PC-3 (cell line): ENCODE data around the gene ABHD1. TPM values are rescaled to one million over a fixed set of nuclear protein-coding genes. Genes with fewer than 3 reads are reported as not detected.

Source experiments
- ATAC-seq: fragments of 200-7000 bp; cut with Tn5 transposase; 2 replicates; pipeline ENCODE4 v1.9.1; 2020; ENCODE audit warnings: mild to moderate bottlenecking, moderate library complexity
- BruUV-seq: library from RNA; stranded (reverse); fragments of 400-500 nt; replicated peaks from 2 replicates; lab custom pipeline; 2021; lab: Mats Ljungman, UMichigan
- CTCF ChIA-PET: fragments of 300-600 bp; sonication (Branson Sonifier 250); formaldehyde crosslinking; loops from one replicate; lab custom pipeline; 2022; ENCODE audit warnings: antibody characterized with exemption; lab: Charles Lee
- POLR2A ChIA-PET: fragments of 300-600 bp; sonication (Branson Sonifier 250); formaldehyde crosslinking; loops from one replicate; lab custom pipeline; 2022; ENCODE audit warnings: antibody characterized with exemption; ENCODE audit not compliant: unreplicated experiment; lab: Charles Lee
- DNase-seq: peaks from one replicate; pipeline ENCODE4 v3.0.0-alpha.2; 2015
- H2AFZ ChIP-seq: fragments of 300-600 bp; sonication (generic); 2 replicates; pipeline ENCODE4 v1.6.0; 2016; ENCODE audit warnings: antibody characterized with exemption, low read length
- H3F3A ChIP-seq: fragments of 300-600 bp; sonication (generic); one replicate; pipeline ENCODE4 v1.6.0; 2017; ENCODE audit warnings: antibody characterized with exemption, low read length, control low read depth, mild to moderate bottlenecking; ENCODE audit not compliant: unreplicated experiment
- H3K27ac ChIP-seq: fragments of 300-600 bp; sonication (generic); 2 replicates; pipeline ENCODE4 v1.5.1; 2016; ENCODE audit warnings: mild to moderate bottlenecking, low read length
- H3K27me3 ChIP-seq: fragments of 300-600 bp; sonication (generic); 2 replicates; pipeline ENCODE4 v1.6.1; 2016; ENCODE audit warnings: low read length, mixed read lengths
- H3K36me3 ChIP-seq: fragments of 300-600 bp; sonication (generic); 2 replicates; pipeline ENCODE4 v1.6.1; 2016; ENCODE audit warnings: low read depth, mixed run types, low read length, mixed read lengths
- H3K4me1 ChIP-seq: fragments of 300-600 bp; sonication (generic); 2 replicates; pipeline ENCODE4 v1.5.1; 2016; ENCODE audit warnings: low read length; ENCODE audit not compliant: insufficient read depth
- H3K4me2 ChIP-seq: fragments of 300-600 bp; sonication (generic); 2 replicates; pipeline ENCODE4 v1.6.0; 2016; ENCODE audit warnings: low read length
- H3K4me3 ChIP-seq: fragments of 300-600 bp; sonication (generic); 2 replicates; pipeline ENCODE4 v1.5.1; 2016; ENCODE audit warnings: mild to moderate bottlenecking, low read length, mixed read lengths
- H3K79me2 ChIP-seq: fragments of 300-600 bp; sonication (generic); 2 replicates; pipeline ENCODE4 v1.6.1; 2017; ENCODE audit warnings: low read length, mixed read lengths
- H3K9ac ChIP-seq: fragments of 300-600 bp; sonication (generic); 2 replicates; pipeline ENCODE4 v1.6.0; 2016; ENCODE audit warnings: mild to moderate bottlenecking, low read length
- H3K9me2 ChIP-seq: fragments of 300-600 bp; sonication (generic); replicated peaks from 2 replicates; pipeline ENCODE4 v1.6.1; 2016; ENCODE audit warnings: mixed run types, low read length, mixed read lengths
- H3K9me3 ChIP-seq: fragments of 300-600 bp; sonication (generic); 2 replicates; pipeline ENCODE4 v1.6.1; 2016; ENCODE audit warnings: low read length, mixed read lengths
- H4K20me1 ChIP-seq: fragments of 300-600 bp; sonication (generic); 2 replicates; pipeline ENCODE4 v1.6.1; 2016; ENCODE audit warnings: low read length, mixed read lengths
- CTCF ChIP-seq: fragments of 300-600 bp; sonication (generic); conservative IDR thresholded peaks from 2 replicates; pipeline ENCODE4 v1.5.1; 2017; ENCODE audit warnings: antibody characterized with exemption, low read depth, mild to moderate bottlenecking, low read length
- EZH2 ChIP-seq: fragments of 300-600 bp; sonication (generic); IDR thresholded peaks from one replicate; pipeline ENCODE4 v1.6.1; 2017; ENCODE audit warnings: antibody characterized with exemption, mild to moderate bottlenecking, low read length; ENCODE audit not compliant: unreplicated experiment
- EZH2phosphoT487 ChIP-seq: fragments of 300-600 bp; sonication (generic); IDR thresholded peaks from 2 replicates; pipeline ENCODE4 v1.6.1; 2018; ENCODE audit warnings: mild to moderate bottlenecking, antibody characterized with exemption, low read length, borderline replicate concordance
- intact Hi-C: fragments of 100-400 bp; cut with micrococcal nuclease; formaldehyde crosslinking; loops from 2 replicates; pipeline ENCODE4 v1.9.0; 2023
- total RNA-seq: library from RNA; depleted of rRNA; stranded (reverse); fragments of >200 nt; gene quantifications from 2 replicates; pipeline ENCODE4 v1.2.3, GENCODE V29; 2014

ABHD1 gene
- total RNA-seq, 1 experiment from 2014 or later, result 0.36 TPM

- Histone ChIP-seq H3K4me3 (no peak overlapping the region), H3K4me2 (no peak overlapping the region), H3K4me1 (no peaks in the 10 kb centered on the region), H3K36me3 (no peaks in the 10 kb centered on the region), H3K9me3 (no peaks in the 10 kb centered on the region), H2AFZ (no peak overlapping the region), H4K20me1 (no peaks in the 10 kb centered on the region), H3K9ac (no peak overlapping the region), H3F3A (no peaks in the 10 kb centered on the region), H3K27ac (no peak overlapping the region), H3K27me3 (no peaks in the 10 kb centered on the region), H3K9me2 (no peaks in the 10 kb centered on the region), H3K79me2 (no peaks in the 10 kb centered on the region)
- DNase-seq, result no peak
- ATAC-seq, result peak; percentile 75
- intact Hi-C loops, result no loop called here
- TF ChIP-seq CTCF (no peak), EZH2phosphoT487 (no peak), EZH2 (no peak)
- POLR2A ChIA-PET, result no interaction called here
- CTCF ChIA-PET, result no interaction called here
- no TSS peak for BruUV-seq
These were observed 30.8 kb upstream of the ABHD1 start for GRCh38 chr2:27092696-27093429.

- BruUV-seq, result no TSS peak
- no peak for DNase-seq
- Histone ChIP-seq H3K27me3 (no peaks in the 10 kb centered on the region), H3F3A (no peaks in the 10 kb centered on the region), H3K4me2 (no peak overlapping the region), H2AFZ (no peak overlapping the region), H4K20me1 (no peaks in the 10 kb centered on the region), H3K9me2 (no peaks in the 10 kb centered on the region), H3K9ac (no peak overlapping the region), H3K79me2 (no peaks in the 10 kb centered on the region), H3K4me1 (no peaks in the 10 kb centered on the region), H3K27ac (no peak overlapping the region), H3K36me3 (no peaks in the 10 kb centered on the region), H3K4me3 (no peak overlapping the region), H3K9me3 (no peaks in the 10 kb centered on the region)
- no peak for ATAC-seq
- POLR2A ChIA-PET, result no interaction called here
- intact Hi-C loops, result no loop called here
- TF ChIP-seq EZH2, result no peak
- no peak for TF ChIP-seq EZH2phosphoT487
- no peak for TF ChIP-seq CTCF
- CTCF ChIA-PET, result no interaction called here
These were observed 29.9 kb upstream of the ABHD1 start for GRCh38 chr2:27093430-27094352.
